ENCODE data around the gene MAPRE2.

The MAPRE2 gene

DNA sequence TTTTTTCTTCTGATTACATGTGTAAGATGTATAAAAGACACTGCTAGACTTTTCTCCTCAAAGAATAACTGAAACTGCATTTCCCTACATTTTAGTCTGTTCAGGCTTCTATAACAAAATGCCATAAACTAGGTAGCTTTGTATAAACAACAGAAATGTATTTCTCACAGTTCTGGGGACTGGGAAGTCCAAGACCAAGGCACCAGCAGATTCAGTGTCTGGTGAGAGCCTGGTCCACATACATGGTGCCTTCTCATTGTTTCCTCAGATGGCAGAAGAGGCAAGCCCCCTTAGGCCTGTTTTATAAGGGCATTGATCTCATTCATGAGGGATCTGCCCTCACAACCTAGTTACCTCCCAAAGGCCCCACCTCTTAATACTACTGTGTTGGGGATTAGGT, 71.5 kb downstream of the MAPRE2 start:
- no peak for FAIRE-seq

DNA sequence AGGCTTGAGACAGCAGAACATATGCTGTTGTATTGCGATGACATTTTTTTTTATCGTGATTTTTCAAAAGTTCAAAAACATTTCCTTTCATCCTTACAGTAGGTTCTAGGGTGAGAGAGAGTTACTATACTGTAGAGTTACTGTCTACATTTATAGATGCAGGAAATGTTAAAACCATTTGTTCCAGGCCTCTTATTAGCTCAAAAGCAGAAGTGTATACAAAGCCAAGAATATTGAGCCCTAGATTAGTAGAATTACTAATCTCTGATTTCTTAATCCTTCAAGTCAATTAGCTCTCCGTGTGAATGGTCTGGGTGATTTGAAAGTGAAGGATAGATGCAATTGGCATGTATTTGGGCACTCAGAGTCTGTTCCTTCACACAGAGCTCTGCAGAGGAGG, 73.1 kb downstream of the MAPRE2 start:
- DNase-seq (ENCODE audit: extremely low spot score, insufficient read length, low read depth) (no peak), FAIRE-seq (no peak)

More for the DNA sequence above, 71.5 kb downstream of the MAPRE2 start:
- DNase-seq (ENCODE audit: extremely low spot score, insufficient read length, low read depth): no peak

DNA sequence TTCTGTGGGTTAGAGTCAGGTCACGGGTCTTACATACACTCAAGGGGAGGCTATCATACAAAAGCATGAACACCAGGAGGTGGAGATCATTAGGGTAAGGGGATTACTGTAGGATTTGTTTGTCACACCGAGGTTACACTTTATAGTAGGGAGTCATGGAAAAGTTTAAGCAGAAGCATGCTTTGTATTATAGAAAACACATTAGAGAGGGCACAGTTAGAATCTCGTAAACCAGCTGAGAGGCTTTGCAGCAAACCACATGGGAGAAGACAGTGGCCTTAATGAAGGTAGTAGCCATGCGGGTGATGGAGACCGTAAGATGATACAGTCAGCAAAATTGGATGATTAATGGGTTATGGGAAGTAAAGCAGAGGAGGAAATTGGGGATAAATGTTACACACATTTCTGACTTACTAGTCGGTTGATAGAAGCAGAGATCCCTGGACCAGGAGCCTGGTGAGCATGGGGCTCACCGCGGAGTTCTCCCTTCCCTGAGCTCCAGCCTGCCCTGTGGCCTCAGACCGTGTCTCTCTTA, 75.6 kb downstream of the MAPRE2 start:
- DNase-seq (ENCODE audit: extremely low spot score, insufficient read length, low read depth) (no peak), FAIRE-seq (no peak)

DNA sequence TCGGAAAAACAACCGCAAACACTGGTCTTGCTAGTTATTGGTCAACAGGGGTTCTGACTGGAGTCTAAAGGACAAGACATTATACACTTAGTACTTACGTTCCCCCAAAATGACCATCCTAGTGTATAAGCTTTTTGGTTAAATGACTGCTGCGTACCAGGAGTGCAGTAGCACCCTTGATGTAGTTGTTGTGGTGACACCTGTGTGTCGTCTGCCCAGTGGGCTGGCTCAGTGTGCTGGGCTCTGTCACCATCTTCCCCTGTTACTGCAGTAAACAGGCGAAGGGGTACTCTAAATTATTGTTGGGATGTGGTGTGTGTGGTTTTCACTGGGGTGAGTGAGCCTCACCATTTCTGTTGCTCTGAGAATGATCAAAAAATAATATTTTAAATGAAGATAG, 76.2 kb downstream of the MAPRE2 start:
- no peak for FAIRE-seq

DNA sequence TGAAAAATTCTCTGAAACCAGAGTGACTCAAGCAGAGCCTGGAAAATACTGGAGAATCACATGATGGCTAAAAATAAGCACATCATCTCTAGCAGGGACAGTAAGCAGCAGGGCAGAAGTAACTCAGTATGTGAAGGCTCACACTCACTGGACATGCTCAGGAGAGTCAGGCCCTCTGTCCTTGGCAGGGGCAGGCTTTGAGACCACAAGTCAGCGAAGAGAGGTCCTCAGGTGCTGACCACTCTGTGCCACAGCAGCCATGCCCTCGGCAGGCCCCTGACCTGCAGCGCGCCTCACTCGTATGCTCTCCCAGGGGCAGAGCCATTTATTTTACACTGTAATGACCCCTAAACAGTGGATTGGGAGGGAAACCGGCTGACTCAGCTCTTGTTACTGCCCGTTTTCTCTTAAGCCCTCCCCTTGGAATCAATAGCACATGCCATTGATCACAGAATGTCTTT, 76.8 kb downstream of the MAPRE2 start:
- FAIRE-seq (no peak), DNase-seq (ENCODE audit: extremely low spot score, insufficient read length, low read depth) (no peak)

More for the DNA sequence above, 76.2 kb downstream of the MAPRE2 start:
- no peak for DNase-seq (ENCODE audit: extremely low spot score, insufficient read length, low read depth)

DNA sequence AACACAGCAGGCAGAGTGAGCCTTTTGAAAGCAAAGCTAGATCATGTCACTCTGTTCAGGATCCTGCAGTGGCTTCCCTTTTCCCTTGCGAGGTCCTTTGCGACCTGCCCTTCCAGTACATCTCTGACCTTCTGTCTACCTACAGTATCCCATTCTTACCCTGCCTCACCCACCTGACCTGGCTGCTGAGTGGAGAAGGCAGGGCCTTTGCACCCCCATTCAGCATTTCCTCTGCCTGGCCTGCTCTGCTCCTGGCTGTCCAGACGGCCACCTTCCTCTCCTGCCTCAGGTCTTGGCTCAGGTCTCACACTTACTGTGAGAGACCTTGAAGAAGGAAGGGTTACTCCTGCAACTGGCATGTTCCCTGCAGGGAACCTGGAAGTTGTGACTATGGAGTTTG, 77.4 kb downstream of the MAPRE2 start:
- no peak for FAIRE-seq

DNA sequence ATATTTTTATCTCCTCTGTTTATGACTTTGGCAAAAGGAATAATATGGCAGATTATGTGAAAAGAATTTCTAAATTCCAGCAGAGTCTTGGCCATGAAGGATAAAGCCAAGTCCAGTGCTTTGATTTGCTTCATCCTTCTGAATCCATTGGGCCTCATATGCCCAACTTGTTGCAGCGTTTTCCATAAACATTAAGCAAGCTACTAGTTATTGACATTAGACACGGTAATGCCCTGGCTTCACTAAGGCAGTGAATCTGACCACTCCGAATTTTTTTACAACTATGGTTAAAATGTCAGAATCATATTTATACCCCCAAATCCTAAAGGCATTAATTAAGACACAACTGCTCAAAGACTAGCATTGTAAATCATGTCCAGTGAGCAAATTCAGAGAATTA, 79.8 kb downstream of the MAPRE2 start:
- FAIRE-seq (no peak), DNase-seq (ENCODE audit: extremely low spot score, insufficient read length, low read depth) (no peak)

More for the DNA sequence above, 77.4 kb downstream of the MAPRE2 start:
- DNase-seq (ENCODE audit: extremely low spot score, insufficient read length, low read depth): no peak

DNA sequence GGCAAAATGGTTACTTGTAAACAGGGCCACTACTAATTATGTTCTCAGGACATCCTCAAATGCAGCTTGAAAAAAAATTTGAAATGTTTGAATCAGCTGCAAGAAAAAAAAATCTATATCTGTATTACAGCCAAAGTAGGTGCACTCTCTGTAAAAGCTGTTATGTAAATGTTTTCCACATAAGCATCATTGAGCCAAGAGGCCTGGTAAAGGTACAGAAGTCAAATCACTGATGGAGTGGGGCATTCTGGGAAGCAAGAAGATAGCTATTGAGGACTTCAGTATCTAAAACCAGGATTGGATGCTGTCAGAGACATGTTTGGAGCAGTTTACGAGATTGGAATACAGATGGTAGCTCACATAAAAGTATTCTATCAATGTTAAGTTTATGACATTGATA, 80.3 kb downstream of the MAPRE2 start:
- no peak for FAIRE-seq
- DNase-seq (ENCODE audit: extremely low spot score, insufficient read length, low read depth): no peak

DNA sequence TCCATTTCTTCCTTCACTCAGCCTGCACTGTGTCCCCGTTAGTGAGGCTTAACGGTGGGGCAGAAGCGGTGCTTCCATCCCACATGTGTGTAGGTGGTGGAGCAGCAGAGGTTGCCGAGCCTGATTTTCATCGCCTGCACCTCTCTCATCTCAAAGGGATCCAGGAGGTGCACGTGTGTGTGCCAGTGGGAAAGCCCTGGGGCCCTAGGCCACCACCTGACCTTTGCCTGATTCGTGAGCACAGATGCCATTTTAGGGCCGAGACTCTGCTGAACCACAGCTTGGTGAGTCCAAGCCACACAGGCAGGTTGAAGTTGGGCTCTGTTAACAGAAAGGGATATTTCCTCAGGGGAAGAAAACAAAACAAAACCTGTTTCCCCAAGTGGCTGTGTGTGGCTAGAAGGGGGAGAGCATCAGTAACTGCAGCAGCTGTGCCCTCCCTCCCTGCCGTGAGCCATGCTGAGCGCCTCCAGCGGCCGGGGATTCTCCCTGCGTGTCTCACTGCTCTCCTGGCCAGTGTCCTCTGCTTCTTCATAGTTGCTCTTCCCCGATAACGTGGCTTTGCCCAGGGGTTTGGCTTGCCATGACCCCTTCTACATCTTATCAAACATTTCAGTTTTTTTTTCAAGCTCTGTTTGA, 81.5 kb downstream of the MAPRE2 start:
- FAIRE-seq: no peak
- no peak for DNase-seq (ENCODE audit: extremely low spot score, insufficient read length, low read depth)

DNA sequence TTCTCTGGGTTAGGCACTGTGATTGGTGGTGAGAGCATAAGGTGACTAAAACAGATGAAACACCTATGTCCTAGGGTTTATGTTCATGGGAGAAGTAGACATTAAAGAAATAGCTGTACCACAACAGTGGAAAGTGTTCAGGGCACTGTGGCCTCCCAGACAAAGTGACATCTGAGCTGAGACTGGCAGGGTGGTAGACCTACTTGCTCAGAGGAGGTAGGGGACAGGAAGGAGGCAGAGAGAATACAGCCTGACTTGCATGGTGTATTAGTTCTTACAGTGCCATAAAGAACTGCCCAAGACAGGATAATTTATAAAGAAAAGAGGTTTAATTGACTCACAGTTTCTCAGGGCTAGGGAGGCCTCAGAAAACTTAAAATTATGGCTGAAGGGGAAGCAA, 82.6 kb downstream of the MAPRE2 start:
- DNase-seq (ENCODE audit: extremely low spot score, insufficient read length, low read depth): no peak
- no peak for FAIRE-seq

DNA sequence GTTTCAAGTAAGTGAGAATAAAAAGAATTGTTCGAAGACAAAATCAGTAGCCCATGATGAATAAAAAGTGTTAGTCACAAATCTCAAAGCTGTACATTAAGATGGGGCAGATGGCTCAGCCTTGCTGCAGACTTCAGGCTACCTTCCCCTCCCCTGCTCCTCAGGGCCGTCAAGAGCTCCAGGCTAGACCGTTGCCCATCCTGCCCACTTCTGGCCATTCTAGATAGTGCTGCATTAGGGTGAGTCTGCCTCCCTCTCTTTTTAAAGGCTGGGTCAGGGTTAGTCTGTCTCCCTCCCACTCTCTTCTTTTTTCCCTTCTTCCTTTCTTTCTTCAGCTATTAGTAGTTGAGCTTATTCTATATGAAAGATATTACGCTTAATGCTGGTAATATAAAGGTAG, 86.0 kb downstream of the MAPRE2 start:
- DNase-seq (ENCODE audit: extremely low spot score, insufficient read length, low read depth) (no peak), FAIRE-seq (no peak)

DNA sequence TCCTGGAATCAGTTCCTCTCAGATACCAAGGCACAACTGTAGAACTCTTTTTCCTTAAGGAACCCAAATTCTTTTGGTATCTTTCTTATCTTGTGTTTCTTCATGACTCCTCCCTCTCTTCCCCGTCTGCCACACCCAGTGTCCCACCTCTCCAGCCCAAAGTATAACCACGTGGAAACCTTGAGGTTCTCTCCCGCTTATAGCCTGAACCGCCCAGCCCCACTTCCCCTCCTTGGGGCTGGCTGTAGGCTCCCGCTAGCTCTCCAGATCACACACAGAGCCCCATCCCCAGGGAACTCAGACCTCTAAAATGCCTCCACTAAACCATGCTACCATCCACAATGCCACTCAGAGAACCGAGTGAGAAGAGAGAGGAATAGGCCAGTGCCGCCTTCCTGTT, 87.5 kb downstream of the MAPRE2 start:
- no peak for FAIRE-seq
- no peak for DNase-seq (ENCODE audit: extremely low spot score, insufficient read length, low read depth)

DNA sequence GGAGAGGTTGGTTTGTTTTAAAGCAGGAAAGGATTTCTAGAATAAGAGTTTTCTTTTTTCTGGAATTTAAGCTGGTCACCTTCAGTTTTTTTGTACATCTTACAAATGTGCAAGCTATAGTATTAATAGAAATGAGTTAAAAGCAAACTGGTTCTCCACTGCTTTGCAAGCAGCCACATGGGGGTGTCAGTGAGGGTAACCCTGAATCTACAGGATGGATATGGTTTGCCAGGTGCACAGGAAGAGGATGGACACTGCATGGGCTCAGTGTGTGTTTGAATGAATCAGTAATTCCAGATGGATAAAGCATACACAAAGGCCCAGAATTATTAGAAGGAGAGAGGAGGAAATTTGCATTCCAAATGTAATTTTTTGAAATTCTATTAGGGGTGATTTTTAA, 89.0 kb downstream of the MAPRE2 start:
- DNase-seq (ENCODE audit: extremely low spot score, insufficient read length, low read depth) (no peak), FAIRE-seq (no peak)

DNA sequence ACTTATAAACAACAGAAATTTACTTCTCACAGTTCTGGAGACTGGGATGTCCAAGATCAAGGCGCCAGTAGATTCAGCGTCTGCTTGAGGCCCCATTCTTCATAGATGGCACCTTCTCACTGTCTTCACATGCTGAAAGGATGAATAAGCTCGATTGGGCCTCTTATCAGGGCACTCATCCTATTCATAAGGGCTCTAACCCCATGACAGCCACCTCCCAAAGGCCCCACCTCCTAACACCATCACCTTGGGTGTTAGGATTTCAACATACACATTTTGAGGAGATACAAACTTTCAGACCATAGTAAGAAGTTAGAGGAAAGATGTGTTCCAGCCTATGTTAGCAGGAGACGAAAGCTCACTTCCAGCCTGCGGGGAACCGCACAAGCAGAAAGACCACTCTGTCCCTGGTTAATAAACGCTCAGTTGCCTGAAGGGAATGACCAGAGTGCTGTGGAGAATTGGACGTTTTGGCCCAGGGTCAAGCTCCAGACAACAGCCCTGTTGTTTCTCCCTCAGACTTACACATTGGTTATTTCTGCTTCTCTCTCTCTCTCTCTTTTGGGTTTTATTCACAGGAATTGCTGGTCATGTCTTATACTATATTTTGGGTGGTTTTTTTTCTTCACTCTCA, 90.3 kb downstream of the MAPRE2 start:
- DNase-seq (ENCODE audit: extremely low spot score, insufficient read length, low read depth) (no peak), FAIRE-seq (no peak)

DNA sequence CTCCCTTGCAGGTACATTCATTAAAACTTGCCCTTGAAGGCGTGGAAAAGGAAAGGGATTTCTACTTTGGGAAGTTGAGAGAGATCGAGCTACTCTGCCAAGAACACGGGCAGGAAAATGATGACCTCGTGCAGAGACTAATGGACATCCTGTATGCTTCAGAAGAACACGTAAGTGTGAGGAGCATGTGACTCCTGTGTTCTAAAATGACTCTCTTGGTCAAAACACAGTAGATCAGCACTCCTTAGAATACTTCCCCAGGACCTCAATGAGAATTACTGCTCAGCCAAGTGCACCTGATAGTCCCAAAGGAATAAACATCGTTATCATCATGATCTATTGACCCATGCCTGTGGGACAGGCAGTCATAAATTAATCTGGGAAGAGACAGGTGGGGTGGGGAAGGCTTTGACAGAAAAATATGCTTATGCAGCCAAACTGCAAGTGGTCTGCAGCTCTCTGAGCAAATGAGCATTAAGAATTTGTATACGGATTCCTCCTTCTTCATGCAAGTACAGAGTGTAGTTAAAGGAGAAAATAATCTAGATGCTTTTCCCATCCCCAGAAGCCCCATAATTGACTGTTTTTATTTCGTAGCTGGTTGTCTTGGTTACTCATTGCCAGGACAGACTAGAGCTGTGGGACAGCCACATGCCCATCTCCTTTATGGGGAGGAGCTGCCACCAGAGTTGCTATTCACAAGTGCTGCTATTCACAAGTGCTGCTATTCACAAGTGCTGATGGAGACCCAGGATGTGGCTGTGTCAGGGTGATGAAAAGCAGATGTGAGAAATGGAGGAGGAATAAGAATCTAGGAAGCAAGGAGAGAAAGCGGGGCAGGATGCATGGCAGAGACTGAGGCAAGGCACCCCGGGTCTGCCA, 91.0 kb downstream of the MAPRE2 start:
- DNase-seq (ENCODE audit: extremely low spot score, insufficient read length, low read depth) (no peak), FAIRE-seq (no peak)

DNA sequence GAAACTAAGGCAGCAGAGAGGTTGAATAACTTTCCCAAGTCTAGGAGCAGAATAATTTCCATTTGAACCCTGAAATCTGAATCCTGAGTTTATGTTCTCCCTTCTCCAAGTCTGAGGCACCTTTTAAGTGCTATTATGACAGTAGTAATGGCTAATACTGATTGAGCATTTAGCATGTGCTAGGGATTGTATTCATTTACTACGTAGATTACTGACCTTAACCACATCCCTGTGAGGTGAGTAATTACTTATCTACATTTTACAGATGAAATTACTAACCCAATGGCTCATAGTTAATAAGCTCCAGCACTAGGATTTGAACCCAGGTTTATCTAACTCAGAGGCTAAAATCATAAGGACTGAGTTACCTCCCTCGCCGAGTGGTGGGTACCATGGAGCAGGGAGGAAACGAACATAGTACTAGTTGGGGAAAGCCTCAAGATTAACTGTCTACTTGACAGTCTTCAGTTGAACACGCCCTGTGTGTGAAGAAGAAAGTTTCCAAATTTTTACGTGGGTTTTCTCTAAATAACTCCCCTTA, 93.0 kb downstream of the MAPRE2 start:
- FAIRE-seq (no peak), DNase-seq (ENCODE audit: extremely low spot score, insufficient read length, low read depth) (no peak)

DNA sequence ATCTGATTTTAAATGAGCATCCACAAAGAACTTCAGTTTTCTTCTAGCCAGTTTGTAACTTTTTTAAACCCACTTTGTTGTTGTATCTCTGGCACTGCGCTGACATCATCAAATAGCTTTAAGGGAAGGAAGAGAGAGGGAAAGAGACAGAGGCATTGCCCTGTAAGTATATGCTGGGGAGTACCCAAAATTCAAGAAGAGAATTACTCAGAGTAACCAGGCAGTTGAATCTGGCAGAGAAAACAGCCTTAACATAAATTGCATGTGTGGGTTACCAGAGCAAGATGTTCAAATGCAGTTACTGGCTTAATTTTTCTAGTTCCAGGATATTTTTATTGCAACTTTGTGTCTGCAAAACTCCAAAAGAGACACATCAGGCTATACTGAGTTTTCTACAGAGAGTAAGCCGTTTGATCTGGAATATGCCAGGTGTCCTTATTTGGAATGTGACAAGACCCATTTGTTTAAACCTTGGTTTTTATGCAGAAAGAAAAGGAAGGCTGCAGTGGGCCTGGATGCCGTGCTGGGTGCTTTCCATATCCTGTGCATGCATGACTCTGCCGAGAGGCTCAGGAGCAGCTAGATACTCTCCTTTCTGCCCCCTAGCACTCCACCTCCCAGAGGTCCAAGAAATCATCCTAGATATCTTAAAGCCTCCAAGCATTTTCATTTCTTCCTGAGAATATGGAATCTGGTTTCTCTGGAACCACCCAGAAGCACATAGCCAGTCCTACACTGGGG, 93.7 kb downstream of the MAPRE2 start:
- DNase-seq (ENCODE audit: extremely low spot score, insufficient read length, low read depth): no peak
- no peak for FAIRE-seq

DNA sequence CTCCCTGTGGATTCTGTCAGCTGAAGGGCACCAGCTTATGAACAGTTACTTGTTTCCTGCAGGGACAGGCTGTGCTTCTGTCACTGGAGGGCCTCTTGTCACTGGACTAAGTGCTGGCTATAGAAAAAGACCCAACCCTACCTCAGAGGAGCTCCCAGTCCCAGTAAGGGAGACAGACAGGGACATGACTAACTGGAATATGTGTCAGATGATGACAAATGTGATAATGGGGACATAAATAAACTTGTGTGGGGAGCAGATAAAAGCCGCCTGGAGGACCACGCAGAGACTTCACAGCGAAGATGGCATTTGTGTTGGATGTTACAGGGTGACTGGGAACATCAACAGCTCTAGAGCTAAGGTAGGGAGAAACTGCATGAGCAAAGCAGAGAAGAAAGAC, 95.0 kb downstream of the MAPRE2 start:
- FAIRE-seq: no peak
- DNase-seq (ENCODE audit: extremely low spot score, insufficient read length, low read depth): no peak

DNA sequence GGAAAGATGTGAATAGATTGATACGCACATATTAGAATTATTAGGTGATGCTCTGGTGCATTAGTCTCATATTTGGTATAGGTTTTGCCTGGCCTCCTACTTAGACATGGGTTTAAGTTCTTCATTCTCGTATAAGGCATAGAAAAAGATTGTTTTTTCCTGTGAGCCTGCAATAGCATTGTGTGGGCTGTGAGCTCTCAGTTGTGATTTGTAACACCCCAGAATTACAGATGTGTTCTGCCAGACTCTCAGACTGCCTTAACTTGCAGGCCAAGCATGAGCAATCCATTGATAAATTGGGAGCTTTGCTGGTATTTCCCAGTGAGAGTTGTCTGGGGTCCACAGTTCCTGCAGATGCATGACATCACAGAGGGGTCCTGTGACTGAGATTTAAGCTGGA, 95.7 kb downstream of the MAPRE2 start:
- FAIRE-seq (no peak), DNase-seq (ENCODE audit: extremely low spot score, insufficient read length, low read depth) (no peak)

DNA sequence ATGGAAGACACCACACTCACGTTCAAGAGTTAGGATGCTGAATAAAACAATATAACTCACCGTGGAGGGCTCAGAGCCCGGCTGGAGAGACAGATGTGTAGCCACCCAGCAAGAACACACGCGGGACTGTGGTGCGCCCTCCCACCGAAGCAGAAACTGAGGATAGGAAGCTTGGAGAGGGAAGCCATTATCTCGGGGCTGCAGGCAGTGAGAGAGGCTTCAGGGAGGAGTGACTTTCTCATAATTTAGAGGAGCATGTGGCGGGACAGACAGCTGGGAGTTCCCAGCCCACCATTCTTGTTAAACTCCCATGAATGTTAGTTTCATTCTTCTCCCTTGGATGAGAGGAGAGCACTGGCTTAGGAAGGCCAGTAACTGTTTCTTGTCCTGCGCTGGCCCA, 96.4 kb downstream of the MAPRE2 start:
- no peak for FAIRE-seq

More for the DNA sequence above, 96.4 kb downstream of the MAPRE2 start:
- no peak for DNase-seq (ENCODE audit: extremely low spot score, insufficient read length, low read depth)
